Psoas muscle (tissue), 8 donors: Measurements from ENCODE around the gene BPI. TPM values are rescaled to one million over a fixed set of nuclear protein-coding genes. Genes with fewer than 3 reads are reported as not detected.

Experiments
- ATAC-seq, 4 donors: fragments of 200-7000 bp; cut with Tn5 transposase; one replicate each; pipeline ENCODE4 v1.9.1; 2020; ENCODE audit warnings: moderate library complexity in 3 of 4, mild to moderate bottlenecking in 2 of 4
- DNase-seq, 2 donors: peaks; one replicate each; pipeline ENCODE4 v3.0.0-alpha.2; 2020
- H3K27ac ChIP-seq: fragments of 200-600 bp; one replicate; pipeline ENCODE4 v1.8.0; 2022
- H3K27me3 ChIP-seq, 3 donors: fragments of 200-600 bp in 1 of 3; one replicate each; pipeline versions ENCODE4 v1.6.1 to v1.8.0; 2013 to 2022; ENCODE audit warnings: low read length in 2 of 3, mild to moderate bottlenecking in 2 of 3, moderate library complexity in 1 of 3; ENCODE audit not compliant: insufficient read depth in 3 of 3
- H3K36me3 ChIP-seq, 2 donors: fragments of 200-600 bp in 1 of 2; one replicate each; pipeline versions ENCODE4 v1.6.1 to v1.8.0; 2013 to 2022; ENCODE audit warnings: low read depth in 1 of 2, mild to moderate bottlenecking in 1 of 2, moderate library complexity in 1 of 2; ENCODE audit not compliant: insufficient read depth in 1 of 2
- H3K4me1 ChIP-seq: fragments of 200-600 bp; one replicate; pipeline ENCODE4 v1.8.0; 2022
- H3K4me3 ChIP-seq: fragments of 200-600 bp; one replicate; pipeline ENCODE4 v1.8.0; 2022; ENCODE audit warnings: mild to moderate bottlenecking
- H3K9me3 ChIP-seq: fragments of 200-600 bp; one replicate; pipeline ENCODE4 v1.8.0; 2022
- CTCF ChIP-seq: fragments of 200-600 bp; IDR thresholded peaks from one replicate; pipeline ENCODE4 v1.8.0; 2022; ENCODE audit warnings: antibody characterized with exemption
- WGBS, 3 donors: extraction: QIAGEN DNeasy Blood & Tissue Kit; methylation state at CpG; one replicate each; pipeline versions ENCODE4 v1.1.6 to v1.1.7; 2013; 5-methylcytosine and 5-hydroxymethylcytosine counted together
- intact Hi-C, 2 donors: fragments of 100-400 bp; cut with DNase I; formaldehyde crosslinking; loops; one replicate each; pipeline versions ENCODE4 v1.11.0 to v1.14.2; 2022
- polyA plus RNA-seq, 3 donors: library from polyadenylated mRNA; stranded (reverse); fragments of 200-250 nt; gene quantifications; one replicate each; pipeline ENCODE4 v1.2.3, GENCODE V29; 2013
- total RNA-seq, 4 donors: library from RNA; stranded (reverse); fragmentation: NEBNext Ultra II Directional in 2 of 4; extraction: Animal tissue kit (Norgen Biotek cat#: 25700) in 2 of 4; gene quantifications; one replicate each; pipeline versions ENCODE4 v1.2.1 to v1.2.4, GENCODE V29; 2021 to 2023
- donor health status: healthy with polysubstance abuse.
- donor health status: DM: no; HTN: no; CAD: no; lungs with moderate emphysema.
- donor health status: Bipolar disorder and iron deficiency.
- donor health status: healthy.
- donor health status: DM: yes; HTN: yes; CAD: no.
- donor health status: DM: no; HTN: no; CAD: no.
- donor health status: DM: no; HTN: no; CAD: no.
- donor health status: DM: yes; HTN: yes; CAD: no.

Gene BPI
- total and polyA plus RNA-seq, 7 donors, result 0.06 to 0.49 (median 0.41) TPM; not detected in 4

- intact Hi-C loops, result no loop called here
- peaks cover 3% of the 10 kb centered on the region for H3K4me1 ChIP-seq
- DNase-seq, result no peak
- H3K27ac ChIP-seq, result no peak overlapping the region
- no peak for TF ChIP-seq CTCF
- ATAC-seq, result no peak
- 89 to 90% (median 90%) methylated on average over 11 of the region's 11 CpGs for WGBS, 3 donors
- no peaks in the 10 kb centered on the region for H3K36me3 ChIP-seq
- H3K4me3 ChIP-seq, result no peak overlapping the region
- H3K9me3 ChIP-seq, result no peaks in the 10 kb centered on the region
- H3K27me3 ChIP-seq, result peaks cover 0 to 3% (median 0%) of the 10 kb centered on the region in 3 donors
Measured at GRCh38 chr20:38294076-38294591, 9.8 kb upstream of the BPI start.

GRCh38 chr20:38295811-38296210 is 8.1 kb upstream of the BPI start:
- WGBS, 3 donors, result 93 to 96% (median 95%) methylated on average over 5 of the region's 5 CpGs
- ATAC-seq (no peak), DNase-seq (no peak)
- peaks cover 5% of the 10 kb centered on the region for H3K4me1 ChIP-seq
- TF ChIP-seq CTCF, result no peak
- no peak overlapping the region for H3K27ac ChIP-seq
- no peaks in the 10 kb centered on the region for H3K9me3 ChIP-seq
- no peak overlapping the region for H3K4me3 ChIP-seq
- H3K27me3 ChIP-seq, result peaks cover 0 to 3% (median 0%) of the 10 kb centered on the region in 3 donors
- H3K36me3 ChIP-seq, result no peaks in the 10 kb centered on the region
- intact Hi-C loops, result no loop called here

GRCh38 chr20:38296433-38296832 is 7.5 kb upstream of the BPI start:
- no peak overlapping the region for H3K4me3 ChIP-seq
- intact Hi-C loops, result no loop called here
- H3K9me3 ChIP-seq, result no peaks in the 10 kb centered on the region
- 66 to 82% (median 81%) methylated on average over 11 of the region's 11 CpGs for WGBS, 3 donors
- no peak for TF ChIP-seq CTCF
- H3K27me3 ChIP-seq, result peaks cover 0 to 3% (median 0%) of the 10 kb centered on the region in 3 donors
- no peak overlapping the region for H3K27ac ChIP-seq
- peaks cover 5% of the 10 kb centered on the region for H3K4me1 ChIP-seq
- ATAC-seq, result no peak
- no peak for DNase-seq
- H3K36me3 ChIP-seq, result no peaks in the 10 kb centered on the region

- intact Hi-C loops, result no loop called here
- TF ChIP-seq CTCF, result no peak
- H3K27ac ChIP-seq, result peak overlapping the region; percentile 88
- H3K36me3 ChIP-seq, result no peaks in the 10 kb centered on the region
- DNase-seq (no peak), ATAC-seq (no peak)
- H3K4me1 ChIP-seq, result peaks cover 5% of the 10 kb centered on the region
- WGBS, 3 donors, result 93 to 97% (median 93%) methylated on average over 7 of the region's 7 CpGs
- peak overlapping the region; percentile 39 for H3K4me3 ChIP-seq
- no peaks in the 10 kb centered on the region for H3K9me3 ChIP-seq
- H3K27me3 ChIP-seq, result no peaks in the 10 kb centered on the region
Measured at GRCh38 chr20:38297916-38298674, 5.9 kb upstream of the BPI start.
